AG08395 (cell line): ENCODE data around the gene TTC23.
A peak's percentile ranks its signal among the peaks of the same experiment; 100 is the strongest.

ENCODE experiments used
- DNase-seq: peaks from one replicate; pipeline ENCODE4 v3.0.0; 2012; ENCODE audit warnings: mixed read lengths, low spot score

The TTC23 gene

GRCh38 chr15:99165020-99165790 lies 84.2 kb downstream of the TTC23 start:
- DNase-seq, result no peak

GRCh38 chr15:99164119-99164518 lies 85.3 kb downstream of the TTC23 start:
- no peak for DNase-seq

- no peak for DNase-seq
Measured at GRCh38 chr15:99163271-99164062, 85.9 kb downstream of the TTC23 start.

- no peak for DNase-seq
Measured at GRCh38 chr15:99158626-99159412, 90.6 kb downstream of the TTC23 start.

- no peak for DNase-seq
Measured at GRCh38 chr15:99157456-99157855, 91.9 kb downstream of the TTC23 start.

- no peak for DNase-seq
Measured at GRCh38 chr15:99155961-99156443, 93.4 kb downstream of the TTC23 start.

GRCh38 chr15:99154271-99154670 lies 95.1 kb downstream of the TTC23 start:
- DNase-seq, result no peak

- DNase-seq, result no peak
Measured at GRCh38 chr15:99153026-99153535, 96.3 kb downstream of the TTC23 start.

GRCh38 chr15:99151156-99151555 lies 98.2 kb downstream of the TTC23 start:
- DNase-seq, result no peak

GRCh38 chr15:99149366-99149765 lies 100.0 kb downstream of the TTC23 start:
- no peak for DNase-seq

GRCh38 chr15:99148851-99149276 lies 100.5 kb downstream of the TTC23 start:
- no peak for DNase-seq

- DNase-seq, result no peak
Measured at GRCh38 chr15:99146661-99147060, 102.7 kb downstream of the TTC23 start.

- no peak for DNase-seq
Measured at GRCh38 chr15:99145778-99146177, 103.6 kb downstream of the TTC23 start.

GRCh38 chr15:99145005-99145404 lies 104.4 kb downstream of the TTC23 start:
- DNase-seq, result no peak

GRCh38 chr15:99143655-99144610 lies 105.4 kb downstream of the TTC23 start:
- DNase-seq, result peak; percentile 67

- DNase-seq, result no peak
Measured at GRCh38 chr15:99143242-99143641, 106.1 kb downstream of the TTC23 start.

- DNase-seq, result no peak
Measured at GRCh38 chr15:99142562-99142961, 106.8 kb downstream of the TTC23 start.

GRCh38 chr15:99141943-99142342 lies 107.4 kb downstream of the TTC23 start:
- no peak for DNase-seq

- DNase-seq, result no peak
Measured at GRCh38 chr15:99140590-99140989, 108.8 kb downstream of the TTC23 start.

- no peak for DNase-seq
Measured at GRCh38 chr15:99139276-99139675, 110.1 kb downstream of the TTC23 start.

GRCh38 chr15:99138491-99138982 lies 110.8 kb downstream of the TTC23 start:
- no peak for DNase-seq
